HEK293T (cell line): ENCODE results near the gene ATP9B.
A peak's percentile ranks its signal among the peaks of the same experiment; 100 is the strongest.

ENCODE experiments used
- CTCF ChIA-PET: fragments of 350-600 bp; formaldehyde crosslinking; extraction: SDS; loops from one replicate; lab custom pipeline; 2021; ENCODE audit warnings: antibody characterized with exemption, inconsistent platforms; lab: Yijun Ruan, JAX
- POLR2A ChIA-PET: fragments of 350-600 bp; formaldehyde crosslinking; extraction: SDS; loops from one replicate; lab custom pipeline; 2020; ENCODE audit warnings: antibody characterized with exemption, inconsistent platforms; lab: Yijun Ruan, JAX
- DNase-seq: peaks from one replicate; pipeline ENCODE4 v3.0.0; 2012; ENCODE audit warnings: mixed read lengths; ENCODE audit errors: extremely low spot score
- ARNT ChIP-seq: fragments of 450-650 bp; IDR thresholded peaks from 2 replicates; pipeline ENCODE4 v1.6.1; 2017; ENCODE audit warnings: mild to moderate bottlenecking
- BHLHE40 ChIP-seq: fragments of 450-650 bp; IDR thresholded peaks from 2 replicates; pipeline ENCODE4 v1.6.1; 2016; ENCODE audit warnings: mild to moderate bottlenecking, moderate library complexity, borderline replicate concordance
- CTBP1 ChIP-seq: fragments of 450-650 bp; IDR thresholded peaks from 2 replicates; pipeline ENCODE4 v1.6.1; 2016; ENCODE audit warnings: borderline replicate concordance
- ELF4 ChIP-seq: fragments of 450-650 bp; IDR thresholded peaks from 2 replicates; pipeline ENCODE4 v1.6.1; 2017; ENCODE audit warnings: antibody characterized with exemption
- FOXK2 ChIP-seq: fragments of 450-650 bp; IDR thresholded peaks from 2 replicates; pipeline ENCODE4 v1.6.1; 2016; ENCODE audit warnings: mild to moderate bottlenecking
- FOXM1 ChIP-seq: fragments of 450-650 bp; IDR thresholded peaks from 2 replicates; pipeline ENCODE4 v1.6.1; 2017; ENCODE audit warnings: mild to moderate bottlenecking, borderline replicate concordance
- HDGF ChIP-seq: fragments of 450-650 bp; IDR thresholded peaks from 2 replicates; pipeline ENCODE4 v1.6.1; 2017; ENCODE audit warnings: antibody characterized with exemption, borderline replicate concordance
- L3MBTL2 ChIP-seq: fragments of 450-650 bp; conservative IDR thresholded peaks from 2 replicates; pipeline ENCODE4 v1.6.1; 2016; ENCODE audit warnings: mild to moderate bottlenecking
- LEF1 ChIP-seq: fragments of 450-650 bp; IDR thresholded peaks from 2 replicates; pipeline ENCODE4 v1.6.1; 2017; ENCODE audit warnings: mild to moderate bottlenecking, borderline replicate concordance
- NFRKB ChIP-seq: fragments of 450-650 bp; IDR thresholded peaks from 2 replicates; pipeline ENCODE4 v1.6.1; 2016; ENCODE audit warnings: mild to moderate bottlenecking, moderate library complexity
- SP1 ChIP-seq: fragments of 450-650 bp; IDR thresholded peaks from 2 replicates; pipeline ENCODE4 v1.6.1; 2017
- SUZ12 ChIP-seq: fragments of 450-650 bp; IDR thresholded peaks from 2 replicates; pipeline ENCODE4 v1.6.1; 2016; ENCODE audit warnings: mild to moderate bottlenecking
- TARDBP ChIP-seq: fragments of 450-650 bp; IDR thresholded peaks from 2 replicates; pipeline ENCODE4 v1.6.1; 2016
- ZNF384 ChIP-seq: fragments of 450-650 bp; IDR thresholded peaks from 2 replicates; pipeline ENCODE4 v1.6.1; 2016
- TF ChIP-seq, protein P1 (sequence below): fragments of 450-650 bp; IDR thresholded peaks from 2 replicates; pipeline ENCODE4 v1.6.1; 2016

Gene ATP9B

DNA sequence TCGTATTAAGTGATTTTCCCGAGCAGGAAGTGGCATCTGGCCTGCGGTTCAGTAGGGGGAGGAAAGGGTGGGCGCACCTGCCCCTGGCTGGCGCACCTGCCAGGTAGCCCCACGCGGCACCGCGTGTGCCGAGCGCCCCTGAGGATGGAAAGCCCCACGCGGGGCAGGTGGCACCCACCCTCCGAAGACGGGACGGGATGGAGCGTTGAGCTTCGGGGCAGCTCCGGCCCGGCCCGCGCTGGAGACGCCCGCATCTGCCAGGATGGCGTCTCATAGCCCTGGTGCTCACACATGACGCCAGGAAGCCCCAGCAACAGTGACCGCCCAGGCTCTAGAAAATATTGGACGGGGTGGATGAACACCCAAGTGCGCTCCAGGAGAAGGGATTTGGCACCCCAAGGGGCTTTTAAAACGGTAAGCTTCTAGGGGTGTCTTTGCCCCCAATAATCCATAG is 324.0 kb downstream of the ATP9B start:
- CTCF ChIA-PET = no interaction called here
- no peak for DNase-seq

DNA sequence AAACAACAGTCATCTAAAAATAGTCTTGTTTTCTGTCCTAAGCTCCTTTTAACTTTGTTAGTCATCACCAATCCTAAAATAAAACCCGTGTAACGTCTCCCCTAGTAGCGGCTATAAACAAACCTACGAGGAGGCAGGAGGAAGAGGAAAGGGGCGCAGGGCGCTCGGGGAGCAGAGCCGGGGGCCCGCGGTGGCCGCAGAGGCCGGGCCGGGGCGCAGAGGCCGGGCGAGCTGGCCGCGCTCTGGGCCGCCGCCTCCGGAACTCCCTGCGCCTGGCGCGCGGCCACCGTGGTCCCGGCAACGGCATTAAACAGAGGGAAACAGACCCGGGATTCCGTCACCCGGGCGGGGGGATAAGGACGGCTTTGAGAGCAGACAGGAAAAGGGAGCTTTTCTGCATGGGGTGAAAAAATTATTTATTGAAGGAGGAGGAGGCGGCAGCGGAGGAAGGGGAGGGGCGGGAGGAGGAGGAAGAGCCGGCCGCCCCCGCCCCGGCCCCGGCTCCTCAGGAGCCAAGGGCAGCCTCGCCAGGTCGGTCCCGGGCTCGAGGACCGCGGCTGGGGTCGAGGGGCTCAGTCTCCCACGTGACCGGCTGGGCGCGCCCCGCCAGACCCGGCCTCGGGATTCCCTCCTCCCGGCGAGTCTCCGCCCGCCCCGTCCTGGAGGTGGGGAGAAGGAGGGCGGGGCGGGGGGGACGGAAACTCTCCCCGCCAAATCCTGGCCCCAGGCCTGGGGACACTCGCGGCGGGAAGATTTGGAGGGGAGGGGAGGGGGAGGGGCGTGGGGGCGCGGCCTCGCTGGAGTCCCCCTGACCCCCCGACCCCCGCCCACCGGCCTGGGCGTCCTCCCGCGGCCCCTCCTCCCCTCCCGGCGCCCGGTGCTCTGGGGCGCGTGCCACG is 324.7 kb downstream of the ATP9B start:
- TF ChIP-seq CTBP1 (no peak), ARNT (no peak), SUZ12 (no peak)
- TF ChIP-seq, protein P1, sequence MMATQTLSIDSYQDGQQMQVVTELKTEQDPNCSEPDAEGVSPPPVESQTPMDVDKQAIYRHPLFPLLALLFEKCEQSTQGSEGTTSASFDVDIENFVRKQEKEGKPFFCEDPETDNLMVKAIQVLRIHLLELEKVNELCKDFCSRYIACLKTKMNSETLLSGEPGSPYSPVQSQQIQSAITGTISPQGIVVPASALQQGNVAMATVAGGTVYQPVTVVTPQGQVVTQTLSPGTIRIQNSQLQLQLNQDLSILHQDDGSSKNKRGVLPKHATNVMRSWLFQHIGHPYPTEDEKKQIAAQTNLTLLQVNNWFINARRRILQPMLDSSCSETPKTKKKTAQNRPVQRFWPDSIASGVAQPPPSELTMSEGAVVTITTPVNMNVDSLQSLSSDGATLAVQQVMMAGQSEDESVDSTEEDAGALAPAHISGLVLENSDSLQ = no peak
- ChIA-PET CTCF (no interaction called here), POLR2A (no interaction called here)
- DNase-seq = peak; percentile 68

More for the DNA sequence above, 324.0 kb downstream of the ATP9B start:
- no peak for TF ChIP-seq FOXK2
- TF ChIP-seq ZNF384 = no peak
- no peak for TF ChIP-seq BHLHE40
- TF ChIP-seq SP1 = no peak
- TF ChIP-seq HDGF = no peak
- TF ChIP-seq, protein P1 = no peak
- no peak for TF ChIP-seq TARDBP
- no peak for TF ChIP-seq CTBP1
- TF ChIP-seq ELF4 = no peak
- POLR2A ChIA-PET = no interaction called here

DNA sequence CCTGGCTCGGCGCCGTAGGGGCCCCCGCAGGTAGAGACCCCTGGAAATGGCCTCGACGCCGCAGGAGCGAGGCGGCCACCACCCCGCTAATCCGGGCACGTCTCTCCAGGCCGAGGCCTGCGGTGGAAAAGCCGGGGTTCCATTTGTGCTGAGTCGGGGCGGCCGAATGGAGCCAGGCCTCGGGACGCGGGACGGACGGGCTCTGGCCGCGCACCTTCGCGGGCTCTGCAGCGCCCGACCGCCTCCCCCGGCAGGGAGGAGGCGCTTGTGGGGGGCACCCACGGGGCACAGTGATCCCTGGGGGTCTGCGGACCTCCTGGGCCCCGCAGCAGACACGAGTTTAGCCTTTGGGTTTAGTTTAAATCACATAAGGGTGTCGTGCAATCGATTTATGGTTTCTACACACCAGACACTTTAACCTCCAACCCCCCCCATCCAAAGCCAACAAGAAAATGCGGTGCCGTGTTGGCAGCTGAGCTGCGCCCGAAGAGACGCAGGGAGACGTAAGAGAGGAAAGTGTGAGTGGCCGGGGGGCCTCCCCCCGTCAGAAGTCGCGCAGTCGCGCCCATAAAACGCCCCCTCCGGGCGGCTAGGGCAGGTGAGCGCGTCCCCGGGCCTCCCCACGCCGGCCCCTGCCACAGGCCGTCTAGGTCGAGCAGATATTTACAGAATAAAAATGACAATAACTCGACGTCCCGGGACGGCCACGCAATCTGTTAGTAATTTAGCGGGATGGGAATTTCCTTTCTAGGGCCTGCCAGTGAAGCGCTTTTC is 325.5 kb downstream of the ATP9B start:
- peak; percentile 28 for DNase-seq
- no peak for TF ChIP-seq LEF1
- TF ChIP-seq, protein P1 = no peak
- peak; percentile 6; the same call in 1 of the 2 replicates for TF ChIP-seq FOXM1
- POLR2A ChIA-PET = no interaction called here
- CTCF ChIA-PET = no interaction called here

DNA sequence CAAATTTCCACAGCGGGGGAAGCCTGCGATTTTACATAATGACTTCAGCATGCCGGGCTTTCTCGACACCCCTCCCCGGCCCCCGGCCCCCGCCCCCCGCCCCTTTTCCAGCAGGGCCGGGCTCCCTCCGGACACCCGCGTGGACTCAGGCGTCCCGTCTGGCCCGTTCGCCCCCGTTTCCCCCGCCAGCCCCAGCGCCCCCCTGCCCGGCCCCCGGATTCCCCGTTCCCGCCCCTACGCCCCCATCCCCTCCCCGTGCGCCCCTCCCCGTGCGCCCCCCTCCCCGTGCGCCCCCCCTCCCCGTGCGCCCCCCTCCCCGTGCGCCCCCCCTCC is 326.1 kb downstream of the ATP9B start:
- no peak for DNase-seq
- TF ChIP-seq ZNF384 (no peak), CTBP1 (no peak), ARNT (no peak), HDGF (no peak), FOXK2 (no peak), L3MBTL2 (no peak), SP1 (no peak)
- TF ChIP-seq, protein P1 = no peak
- ChIA-PET POLR2A (no interaction called here), CTCF (no interaction called here)

DNA sequence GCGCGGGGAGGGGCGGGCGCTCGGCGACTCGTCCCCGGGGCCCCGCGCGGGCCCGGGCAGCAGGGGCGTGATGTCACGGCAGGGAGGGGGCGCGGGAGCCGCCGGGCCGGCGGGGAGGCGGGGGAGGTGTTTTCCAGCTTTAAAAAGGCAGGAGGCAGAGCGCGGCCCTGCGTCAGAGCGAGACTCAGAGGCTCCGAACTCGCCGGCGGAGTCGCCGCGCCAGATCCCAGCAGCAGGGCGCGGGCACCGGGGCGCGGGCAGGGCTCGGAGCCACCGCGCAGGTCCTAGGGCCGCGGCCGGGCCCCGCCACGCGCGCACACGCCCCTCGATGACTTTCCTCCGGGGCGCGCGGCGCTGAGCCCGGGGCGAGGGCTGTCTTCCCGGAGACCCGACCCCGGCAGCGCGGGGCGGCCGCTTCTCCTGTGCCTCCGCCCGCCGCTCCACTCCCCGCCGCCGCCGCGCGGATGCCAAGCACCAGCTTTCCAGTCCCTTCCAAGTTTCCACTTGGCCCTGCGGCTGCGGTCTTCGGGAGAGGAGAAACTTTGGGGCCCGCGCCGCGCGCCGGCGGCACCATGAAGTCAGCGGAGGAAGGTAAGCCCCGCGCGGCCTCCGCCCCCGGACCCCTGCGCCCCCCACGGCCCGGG is 326.7 kb downstream of the ATP9B start, which contains the start of gene NFATC1:
Gene NFATC1 (plus strand): TSS at position 170 of the 644 bp plus-strand sequence. CDS start 295 bp downstream, at position 465.
- POLR2A ChIA-PET = no interaction called here
- DNase-seq = peak; percentile 64
- CTCF ChIA-PET = interaction anchor here (1.1 kb wide), 1 partner anchor 17 kb away, joined by 3 read pairs; no protein-coding TSS in a partner anchor
- no peak for TF ChIP-seq NFRKB
- TF ChIP-seq SUZ12 = no peak
- no peak for TF ChIP-seq ELF4
- TF ChIP-seq TARDBP = no peak
- no peak for TF ChIP-seq ARNT
- TF ChIP-seq FOXK2 = no peak
- TF ChIP-seq, protein P1 = no peak
